Measurements from ENCODE around the gene CBR1. TPM values are rescaled to one million over a fixed set of nuclear protein-coding genes. Genes with fewer than 3 reads are reported as not detected.

The CBR1 gene
- polyA plus RNA-seq, 1 donor (not counting 4 experiments of a cell fraction or from before 2014, with no cell fraction given), result 207 TPM

DNA sequence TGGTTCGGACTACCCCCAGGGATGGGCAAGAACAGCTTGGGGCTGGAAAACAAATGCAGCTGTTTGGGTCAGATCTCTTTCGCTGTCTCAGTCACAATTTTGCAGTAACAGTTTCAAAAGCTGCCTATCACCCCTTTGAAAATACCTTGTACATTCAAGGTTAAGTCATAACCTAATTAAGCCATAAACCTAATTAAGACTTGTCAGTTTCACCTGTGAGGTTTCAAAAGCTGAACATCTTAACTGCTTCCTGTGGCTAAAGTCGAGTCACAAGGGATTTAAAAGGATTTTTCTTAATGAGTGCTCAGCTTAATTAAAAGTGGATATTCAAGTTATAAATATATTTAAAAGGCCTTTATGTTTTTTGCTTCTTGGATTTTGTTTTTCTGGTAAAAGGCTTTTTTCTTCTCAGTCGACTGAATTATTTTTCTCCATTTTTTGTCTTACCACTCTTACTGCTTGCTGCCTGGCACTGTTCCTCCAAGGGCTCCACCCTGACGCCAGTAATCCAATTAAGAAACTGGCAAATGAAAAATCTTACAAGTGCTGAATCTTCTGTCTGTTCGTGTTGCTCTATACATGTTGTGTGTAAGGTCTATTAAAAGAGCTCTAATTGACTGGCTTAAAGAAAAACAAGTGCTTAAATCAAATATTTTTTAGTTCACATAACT lies 31.3 kb downstream of the CBR1 start:
- no peaks in the 10 kb centered on the region for H3K79me2 ChIP-seq (ENCODE audit: control insufficient read depth, insufficient read depth, low read length)
- H3K36me3 ChIP-seq (ENCODE audit: control insufficient read depth in 2 of 2, extremely low read depth in 1 of 2, insufficient read depth in 2 of 2, low read length in 2 of 2), result no peaks in the 10 kb centered on the region
- H3K9me3 ChIP-seq (ENCODE audit: control insufficient read depth, low read depth, low read length), result no peaks in the 10 kb centered on the region
- DNase-seq (ENCODE audit: low read depth, low spot score) (no peak), FAIRE-seq (no peak)
- no peak overlapping the region for H3K27ac ChIP-seq (ENCODE audit: control insufficient read depth, insufficient read depth, low read length)
- no peak for TF ChIP-seq EZH2 (IDR thresholded peaks at IDR 0.05; ENCODE audit: low read length)
- TF ChIP-seq, protein P1, sequence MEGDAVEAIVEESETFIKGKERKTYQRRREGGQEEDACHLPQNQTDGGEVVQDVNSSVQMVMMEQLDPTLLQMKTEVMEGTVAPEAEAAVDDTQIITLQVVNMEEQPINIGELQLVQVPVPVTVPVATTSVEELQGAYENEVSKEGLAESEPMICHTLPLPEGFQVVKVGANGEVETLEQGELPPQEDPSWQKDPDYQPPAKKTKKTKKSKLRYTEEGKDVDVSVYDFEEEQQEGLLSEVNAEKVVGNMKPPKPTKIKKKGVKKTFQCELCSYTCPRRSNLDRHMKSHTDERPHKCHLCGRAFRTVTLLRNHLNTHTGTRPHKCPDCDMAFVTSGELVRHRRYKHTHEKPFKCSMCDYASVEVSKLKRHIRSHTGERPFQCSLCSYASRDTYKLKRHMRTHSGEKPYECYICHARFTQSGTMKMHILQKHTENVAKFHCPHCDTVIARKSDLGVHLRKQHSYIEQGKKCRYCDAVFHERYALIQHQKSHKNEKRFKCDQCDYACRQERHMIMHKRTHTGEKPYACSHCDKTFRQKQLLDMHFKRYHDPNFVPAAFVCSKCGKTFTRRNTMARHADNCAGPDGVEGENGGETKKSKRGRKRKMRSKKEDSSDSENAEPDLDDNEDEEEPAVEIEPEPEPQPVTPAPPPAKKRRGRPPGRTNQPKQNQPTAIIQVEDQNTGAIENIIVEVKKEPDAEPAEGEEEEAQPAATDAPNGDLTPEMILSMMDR (optimal IDR thresholded peaks at IDR 0.05 in 1 of 3, IDR thresholded peaks at IDR 0.05 in 1 of 3, conservative IDR thresholded peaks at IDR 0.05 in 1 of 3; ENCODE audit: extremely low read depth in 1 of 3, insufficient read depth in 2 of 3, low read length in 3 of 3), result no peak
- H3K27me3 ChIP-seq (ENCODE audit: control insufficient read depth, extremely low read depth, insufficient read depth, low read length), result no peaks in the 10 kb centered on the region
- H4K20me1 ChIP-seq (ENCODE audit: control insufficient read depth, extremely low read depth, insufficient read depth, low read length), result no peaks in the 10 kb centered on the region
- dilution Hi-C loops (cut with MboI; ENCODE audit: extremely low pct_ligation_motif_present, low sequenced_read_pairs), result no loop called here
- H3K9ac ChIP-seq (ENCODE audit: control insufficient read depth, extremely low read depth, insufficient read depth, low read length), result no peak overlapping the region
- no peak overlapping the region for H3K4me2 ChIP-seq (ENCODE audit: control insufficient read depth, extremely low read depth, insufficient read depth, low read depth, low read length)
- no peaks in the 10 kb centered on the region for H3K9me1 ChIP-seq (ENCODE audit: control insufficient read depth, extremely low read depth, insufficient read depth, low read length)
- no peak overlapping the region for H3K4me3 ChIP-seq (ENCODE audit: control insufficient read depth in 2 of 3, extremely low read depth in 1 of 3, insufficient read depth in 2 of 3, low read depth in 1 of 3, low read length in 3 of 3)
- H3K4me1 ChIP-seq (ENCODE audit: control insufficient read depth, extremely low read depth, insufficient read depth, low read length), result peaks cover 17% of the 10 kb centered on the region
- H2AFZ ChIP-seq (ENCODE audit: control insufficient read depth, low read length), result no peak overlapping the region

DNA sequence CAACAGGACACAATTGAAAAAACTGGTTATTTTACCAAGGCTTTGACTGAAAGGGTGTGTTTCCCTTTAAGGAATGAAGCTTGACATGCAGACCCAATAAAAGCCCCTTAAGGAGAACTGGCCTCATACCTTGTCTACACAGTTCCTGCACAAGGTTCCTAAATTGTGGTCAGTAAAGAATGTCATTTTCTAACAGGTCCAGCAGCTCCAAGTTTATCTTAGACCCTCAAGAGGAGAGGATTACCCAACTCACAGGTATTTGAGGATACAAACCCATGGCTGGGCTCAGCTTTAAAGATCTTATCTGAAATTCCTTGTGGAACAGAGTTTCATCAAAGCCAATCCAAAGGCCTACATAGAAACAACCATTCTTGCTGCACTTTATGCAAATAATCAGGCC lies 33.6 kb downstream of the CBR1 start:
- Histone ChIP-seq H3K9ac (ENCODE audit: control insufficient read depth, extremely low read depth, insufficient read depth, low read length) (no peak overlapping the region), H4K20me1 (ENCODE audit: control insufficient read depth, extremely low read depth, insufficient read depth, low read length) (no peaks in the 10 kb centered on the region), H3K36me3 (ENCODE audit: control insufficient read depth in 2 of 2, extremely low read depth in 1 of 2, insufficient read depth in 2 of 2, low read length in 2 of 2) (no peaks in the 10 kb centered on the region), H3K4me2 (ENCODE audit: control insufficient read depth, extremely low read depth, insufficient read depth, low read depth, low read length) (no peak overlapping the region), H3K27ac (ENCODE audit: control insufficient read depth, insufficient read depth, low read length) (no peak overlapping the region), H3K4me3 (ENCODE audit: control insufficient read depth in 2 of 3, extremely low read depth in 1 of 3, insufficient read depth in 2 of 3, low read depth in 1 of 3, low read length in 3 of 3) (no peak overlapping the region), H3K79me2 (ENCODE audit: control insufficient read depth, insufficient read depth, low read length) (no peaks in the 10 kb centered on the region), H3K4me1 (ENCODE audit: control insufficient read depth, extremely low read depth, insufficient read depth, low read length) (no peaks in the 10 kb centered on the region), H3K9me3 (ENCODE audit: control insufficient read depth, low read depth, low read length) (no peaks in the 10 kb centered on the region), H3K27me3 (ENCODE audit: control insufficient read depth, extremely low read depth, insufficient read depth, low read length) (no peaks in the 10 kb centered on the region), H3K9me1 (ENCODE audit: control insufficient read depth, extremely low read depth, insufficient read depth, low read length) (no peaks in the 10 kb centered on the region), H2AFZ (ENCODE audit: control insufficient read depth, low read length) (no peak overlapping the region)
- no peak for DNase-seq (ENCODE audit: low read depth, low spot score)
- no peak for TF ChIP-seq EZH2 (IDR thresholded peaks at IDR 0.05; ENCODE audit: low read length)
- TF ChIP-seq, protein P1 (optimal IDR thresholded peaks at IDR 0.05 in 1 of 3, IDR thresholded peaks at IDR 0.05 in 1 of 3, conservative IDR thresholded peaks at IDR 0.05 in 1 of 3; ENCODE audit: extremely low read depth in 1 of 3, insufficient read depth in 2 of 3, low read length in 3 of 3), result no peak
- dilution Hi-C loops (cut with MboI; ENCODE audit: extremely low pct_ligation_motif_present, low sequenced_read_pairs), result no loop called here
- no peak for FAIRE-seq

All from keratinocyte (primary cell).